ENCODE data around the gene PTPRR.

PTPRR gene

DNA sequence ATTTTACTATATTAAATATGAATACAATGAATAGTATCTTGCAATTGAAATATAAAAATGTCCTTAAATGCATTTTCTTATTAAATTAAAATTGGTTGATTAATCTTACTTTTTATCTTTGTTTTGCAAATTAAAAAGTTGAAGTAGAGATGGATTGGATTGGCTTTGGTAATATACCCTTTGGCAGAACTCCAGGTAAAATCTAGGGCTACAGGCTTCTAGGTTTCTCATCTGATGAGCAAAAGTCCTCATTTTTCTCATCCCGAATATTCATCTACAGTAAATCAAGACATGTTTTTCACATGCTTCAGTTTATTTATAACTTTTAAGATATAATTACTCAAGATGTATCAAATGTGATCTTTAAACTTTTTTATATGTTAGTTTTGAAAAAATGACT, 2.2 kb downstream of the PTPRR start:
- DNase-seq (ENCODE audit: low spot score) = no peak

DNA sequence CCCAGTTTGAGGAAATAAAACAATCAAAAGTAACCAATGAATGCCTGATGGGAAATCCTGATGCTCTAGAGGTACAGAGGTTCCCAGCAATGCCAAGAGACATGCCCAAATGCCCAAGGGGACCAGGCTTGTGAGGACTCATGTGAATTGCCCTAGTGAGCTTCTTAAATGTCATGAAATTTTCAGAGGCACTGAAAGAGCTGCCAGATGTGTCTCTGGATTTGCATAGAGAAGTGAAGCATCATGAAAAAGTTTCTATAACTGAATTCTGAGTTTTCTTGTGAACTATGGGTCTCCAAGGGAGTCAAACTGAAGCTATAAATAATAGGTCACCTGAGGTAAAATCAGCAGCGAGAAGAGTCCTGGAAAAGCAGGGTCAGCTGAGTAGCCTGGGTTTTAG, 9.9 kb downstream of the PTPRR start:
- DNase-seq (ENCODE audit: low spot score) = no peak

DNA sequence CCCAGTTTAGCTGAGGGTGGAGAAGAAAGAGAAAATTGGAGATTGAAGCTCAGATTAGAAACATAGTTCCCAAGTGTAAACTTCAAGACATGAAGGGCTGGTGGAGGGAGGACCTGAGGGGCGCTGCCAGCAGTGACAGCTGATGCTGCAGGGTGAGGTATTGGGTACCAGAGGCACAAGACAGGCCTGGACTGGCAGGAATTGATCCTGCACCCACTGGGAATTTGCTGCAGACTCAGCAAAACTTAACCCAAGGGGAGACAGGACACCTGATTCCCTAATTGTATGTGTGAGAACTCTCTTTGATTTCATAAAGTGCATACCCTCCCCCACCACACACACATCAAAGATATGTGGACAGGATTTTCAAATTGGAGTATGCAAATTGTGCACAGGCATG, 11.6 kb downstream of the PTPRR start:
- no peak for DNase-seq (ENCODE audit: low spot score)

- no peak for DNase-seq (ENCODE audit: low spot score)
Measured at GRCh38 chr12:70907412-70907811, 13.1 kb downstream of the PTPRR start.

GRCh38 chr12:70895956-70896355, 24.6 kb downstream of the PTPRR start:
- DNase-seq (ENCODE audit: low spot score) = no peak

GRCh38 chr12:70892593-70892992, 27.9 kb downstream of the PTPRR start:
- no peak for DNase-seq (ENCODE audit: low spot score)

- no peak for DNase-seq (ENCODE audit: low spot score)
Measured at GRCh38 chr12:70890895-70891832, 29.4 kb downstream of the PTPRR start.

- DNase-seq (ENCODE audit: low spot score) = no peak
Measured at GRCh38 chr12:70885956-70886355, 34.6 kb downstream of the PTPRR start.

DNA sequence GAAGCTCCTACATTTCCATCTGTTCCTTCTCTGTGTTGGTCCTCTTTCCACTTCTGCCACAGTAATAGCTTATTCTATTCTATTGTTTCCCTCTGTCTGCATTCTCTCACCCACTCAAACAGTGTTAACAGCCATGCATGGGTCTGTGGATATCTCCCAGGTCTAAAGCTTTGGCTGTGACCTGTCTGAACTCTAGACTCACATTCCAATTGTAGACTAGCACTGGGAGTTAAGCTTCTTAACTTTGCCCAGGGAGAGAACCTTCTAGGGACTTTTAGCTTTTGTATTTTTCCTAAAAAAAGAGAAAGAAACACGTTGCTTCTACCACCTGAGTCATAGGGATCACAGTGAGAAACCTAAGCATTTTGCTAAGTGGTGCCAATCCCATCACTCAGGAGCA, 36.7 kb downstream of the PTPRR start:
- DNase-seq (ENCODE audit: low spot score) = no peak

- DNase-seq (ENCODE audit: low spot score) = no peak
Measured at GRCh38 chr12:70880744-70881143, 39.8 kb downstream of the PTPRR start.

GRCh38 chr12:70876952-70877351, 43.6 kb downstream of the PTPRR start:
- peak; percentile 4 for DNase-seq (ENCODE audit: low spot score)

DNA sequence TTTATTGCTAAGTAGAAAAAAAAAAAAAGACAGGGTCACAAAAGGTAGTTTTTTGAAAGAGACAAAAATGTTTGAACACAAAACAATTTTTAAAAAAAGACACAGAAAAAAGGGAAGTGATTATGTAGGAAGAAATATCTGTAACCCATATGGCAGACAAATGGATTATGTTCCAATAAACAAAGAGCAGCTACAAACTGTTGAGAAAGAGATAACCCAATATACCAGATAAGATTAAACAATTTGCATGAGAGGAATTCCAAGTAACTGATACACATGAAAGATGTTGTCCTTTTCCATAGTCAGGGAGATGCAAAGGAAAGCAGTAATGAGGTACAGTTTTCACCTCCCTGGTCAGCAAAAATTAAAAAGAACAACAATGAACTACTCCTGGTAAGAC, 44.9 kb downstream of the PTPRR start:
- DNase-seq (ENCODE audit: low spot score) = no peak

DNA sequence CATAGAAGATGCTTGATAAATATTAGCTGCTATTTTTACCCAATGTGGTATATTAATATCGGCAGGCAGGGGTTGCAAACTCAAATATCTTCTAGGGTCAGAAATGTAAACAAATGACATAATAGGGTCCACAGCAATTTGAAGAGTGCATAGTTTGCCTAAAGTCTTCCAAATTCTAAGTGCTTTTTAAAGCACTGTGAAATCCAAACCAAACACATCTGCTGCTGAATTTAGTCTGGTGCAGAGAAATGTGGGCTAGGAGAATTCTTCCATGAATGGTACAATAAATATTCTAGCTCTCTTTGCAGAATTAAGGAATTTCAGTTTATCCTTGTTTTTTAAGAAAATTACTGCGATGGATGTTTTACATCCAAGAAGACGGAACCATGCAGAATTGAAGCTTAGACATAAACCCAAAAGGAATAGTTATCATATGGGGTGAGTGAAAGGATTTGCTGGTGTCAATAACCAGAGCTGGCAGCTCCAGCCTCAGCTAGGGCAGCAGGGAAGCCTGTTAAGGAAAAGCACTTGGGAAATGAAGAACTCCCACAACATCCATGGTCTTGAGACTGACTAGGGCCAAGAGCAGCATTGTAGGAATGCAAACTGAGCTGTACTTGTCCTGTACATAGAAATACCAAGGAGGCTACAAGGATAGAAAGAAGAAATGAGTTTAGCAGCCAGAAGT, 65.5 kb downstream of the PTPRR start:
- DNase-seq (ENCODE audit: low spot score) = no peak

DNA sequence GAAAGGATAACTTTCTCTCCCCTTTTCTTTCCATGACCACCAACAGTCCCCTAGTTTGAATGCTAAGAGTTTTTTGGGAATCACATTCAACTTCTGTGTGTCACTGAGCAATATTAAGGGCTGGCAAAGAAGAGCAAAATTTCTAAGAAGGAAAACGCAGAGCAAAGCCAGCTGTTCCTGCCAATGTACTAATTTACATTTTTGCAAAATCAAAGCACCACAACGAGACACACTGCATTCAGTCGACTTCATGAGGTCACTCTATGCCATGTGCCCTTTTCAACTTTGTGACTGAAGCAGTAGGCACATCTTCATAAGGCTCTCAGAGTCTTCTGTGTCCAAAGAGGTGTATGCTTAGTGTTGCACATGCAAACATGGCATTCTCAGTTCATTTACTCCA, 66.4 kb downstream of the PTPRR start:
- no peak for DNase-seq (ENCODE audit: low spot score)

GRCh38 chr12:70853326-70853725, 67.2 kb downstream of the PTPRR start:
- no peak for DNase-seq (ENCODE audit: low spot score)

GRCh38 chr12:70852416-70853150, 68.0 kb downstream of the PTPRR start:
- DNase-seq (ENCODE audit: low spot score) = no peak

DNA sequence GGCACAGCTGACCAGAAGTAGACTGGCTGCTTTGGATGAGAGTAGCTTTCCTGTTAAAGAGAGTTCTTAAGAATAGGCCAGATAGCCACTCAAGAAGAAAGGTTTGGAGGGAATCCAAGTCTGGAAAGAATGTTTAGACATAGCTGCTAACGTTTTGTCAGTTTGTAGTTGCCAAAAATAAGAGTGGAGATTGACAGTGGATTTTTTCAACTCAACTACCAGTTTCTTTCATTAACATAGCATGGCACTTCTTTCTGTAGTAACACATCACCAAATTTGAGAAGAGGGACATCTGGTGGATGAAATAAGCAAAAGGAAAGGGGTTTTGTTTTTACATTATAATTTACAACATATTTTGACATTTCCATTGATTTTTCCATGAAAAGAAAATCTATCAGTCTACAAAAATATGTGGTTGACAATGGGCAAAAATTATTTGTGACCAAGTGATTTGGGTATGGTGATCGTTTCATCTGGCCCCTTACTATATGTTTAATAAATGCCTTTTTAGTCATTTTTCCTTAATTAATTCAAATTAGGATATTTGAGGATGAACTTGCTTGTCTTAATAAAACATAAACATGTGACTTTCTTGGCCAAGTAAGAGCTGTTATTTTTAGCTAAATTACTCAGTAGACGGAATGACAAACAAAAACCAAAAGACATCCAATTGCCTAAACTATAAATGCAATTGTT, 71.1 kb downstream of the PTPRR start:
- DNase-seq (ENCODE audit: low spot score) = no peak

DNA sequence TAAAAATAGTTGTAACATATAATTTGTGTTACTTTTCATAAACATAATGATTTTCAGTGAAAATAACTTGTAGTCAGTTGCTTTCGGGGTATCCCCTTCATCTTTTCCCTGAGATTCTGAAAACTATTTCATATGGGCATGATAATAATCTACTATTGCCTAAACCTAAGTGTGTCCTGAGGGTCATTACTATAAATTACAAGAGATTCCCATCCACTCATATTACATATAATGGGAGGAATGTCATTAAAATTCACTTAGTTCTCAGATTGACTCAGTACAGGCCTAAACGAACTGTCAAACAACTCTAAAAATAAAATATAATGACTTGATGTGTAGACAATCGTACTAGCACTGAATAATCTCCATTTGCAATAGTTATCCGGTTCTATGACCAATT, 72.7 kb downstream of the PTPRR start:
- DNase-seq (ENCODE audit: low spot score) = no peak

GRCh38 chr12:70845268-70845667, 75.3 kb downstream of the PTPRR start:
- DNase-seq (ENCODE audit: low spot score) = no peak

- no peak for DNase-seq (ENCODE audit: low spot score)
Measured at GRCh38 chr12:70843363-70843762, 77.2 kb downstream of the PTPRR start.

DNA sequence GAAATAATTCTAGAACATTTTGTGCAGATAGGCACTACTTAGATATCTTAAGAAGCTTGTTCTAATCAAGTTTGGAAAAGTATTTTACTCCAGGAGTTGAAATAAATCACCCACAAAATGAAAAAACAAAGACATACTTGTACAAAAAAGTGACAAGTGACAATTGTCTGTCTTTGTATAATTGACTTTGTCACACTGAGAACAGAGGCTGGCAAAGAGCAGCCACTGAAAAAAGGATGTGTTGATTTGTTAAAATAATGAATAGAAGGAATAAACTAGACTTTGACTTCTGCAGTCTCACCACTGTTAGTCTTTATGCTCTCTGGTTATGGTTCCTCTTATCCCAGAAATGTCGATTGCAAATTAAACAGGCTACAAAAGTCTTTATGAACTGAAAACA, 77.6 kb downstream of the PTPRR start:
- no peak for DNase-seq (ENCODE audit: low spot score)

DNA sequence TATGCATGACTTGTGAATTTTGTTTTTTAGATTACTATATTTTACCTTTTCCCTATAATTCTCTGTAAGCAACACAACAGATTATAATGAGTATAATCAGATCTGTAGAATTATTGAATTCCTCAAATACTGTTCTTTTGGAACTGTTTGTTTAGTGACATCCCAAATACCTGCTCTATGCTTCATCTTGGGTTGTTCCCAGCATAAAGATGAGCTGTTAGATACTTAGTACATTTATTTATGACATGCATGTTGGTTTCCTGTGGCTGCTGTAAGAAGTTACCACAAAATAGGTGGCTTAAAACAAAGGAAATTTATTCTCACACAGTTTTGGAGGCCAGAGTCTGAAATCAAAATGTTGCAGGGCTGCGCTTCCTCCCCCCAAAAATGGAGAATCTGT, 78.4 kb downstream of the PTPRR start:
- no peak for DNase-seq (ENCODE audit: low spot score)

All from AG08396 (cell line).